SKM-1 (cell line): Measurements from ENCODE around the gene NIT2.
"Not testable (repeated sequence)": the region's sequence is repeated elsewhere in the genome, so short reads cannot be mapped to it uniquely, and the experiment has no call there.

Experiments
- DNase-seq: peaks from one replicate; lab custom pipeline; 2025; ENCODE audit not compliant: unreplicated experiment; lab: John Stamatoyannopoulos, UW

Gene NIT2

GRCh38 chr3:100336229-100336628 lies 1.7 kb downstream of the NIT2 start:
- not testable (repeated sequence) for DNase-seq

GRCh38 chr3:100338911-100339310 lies 4.4 kb downstream of the NIT2 start:
- DNase-seq = no peak

GRCh38 chr3:100339786-100340185 lies 5.2 kb downstream of the NIT2 start:
- no peak for DNase-seq

GRCh38 chr3:100340527-100340926 lies 6.0 kb downstream of the NIT2 start:
- DNase-seq = no peak

GRCh38 chr3:100348727-100349126 lies 14.2 kb downstream of the NIT2 start:
- no peak for DNase-seq

- DNase-seq = not testable (repeated sequence)
These were observed 17.2 kb downstream of the NIT2 start for GRCh38 chr3:100351770-100352169.

GRCh38 chr3:100352296-100353231 lies 18.0 kb downstream of the NIT2 start:
- DNase-seq = no peak

- no peak for DNase-seq
These were observed 20.3 kb downstream of the NIT2 start for GRCh38 chr3:100354850-100355249.

- no peak for DNase-seq
These were observed 23.9 kb downstream of the NIT2 start for GRCh38 chr3:100358413-100358812.

- no peak for DNase-seq
These were observed 24.5 kb downstream of the NIT2 start for GRCh38 chr3:100359035-100359434.

- no peak for DNase-seq
These were observed 26.4 kb downstream of the NIT2 start for GRCh38 chr3:100360757-100361496.

- DNase-seq = no peak
These were observed 27.3 kb downstream of the NIT2 start for GRCh38 chr3:100361897-100362296.

GRCh38 chr3:100364421-100364820 lies 29.9 kb downstream of the NIT2 start:
- DNase-seq = no peak

- DNase-seq = no peak
These were observed 31.9 kb downstream of the NIT2 start for GRCh38 chr3:100366424-100366823.

- DNase-seq = no peak
These were observed 33.9 kb downstream of the NIT2 start for GRCh38 chr3:100368441-100368840.

- no peak for DNase-seq
These were observed 36.2 kb downstream of the NIT2 start for GRCh38 chr3:100370756-100371155.

- DNase-seq = no peak
These were observed 40.0 kb downstream of the NIT2 start for GRCh38 chr3:100374521-100374920.

- DNase-seq = no peak
These were observed 41.7 kb downstream of the NIT2 start for GRCh38 chr3:100376301-100376700.

- DNase-seq = no peak
These were observed 50.4 kb downstream of the NIT2 start for GRCh38 chr3:100384733-100385525.

GRCh38 chr3:100386437-100387074 lies 52.0 kb downstream of the NIT2 start:
- DNase-seq = no peak

GRCh38 chr3:100389025-100389424 lies 54.5 kb downstream of the NIT2 start:
- DNase-seq = no peak
